HepG2 (cell line): Measurements from ENCODE around the gene UNKL. TPM values are rescaled to one million over a fixed set of nuclear protein-coding genes. Genes with fewer than 3 reads are reported as not detected.

Experiments
- HDAC2 ChIP-seq: sonication (generic); formaldehyde crosslinking; IDR thresholded peaks from 2 replicates; pipeline ENCODE4 v1.4.0; 2020; ENCODE audit warnings: missing genetic modification reagents
- MEF2D ChIP-seq: sonication (generic); formaldehyde crosslinking; IDR thresholded peaks from 2 replicates; pipeline ENCODE4 v1.5.1; 2020; ENCODE audit warnings: mild to moderate bottlenecking, missing genetic modification reagents
- MYPOP ChIP-seq: sonication (generic); formaldehyde crosslinking; IDR thresholded peaks from 2 replicates; pipeline ENCODE4 v1.8.1; 2023; ENCODE audit warnings: mild to moderate bottlenecking, moderate library complexity, missing genetic modification reagents
- RFX3 ChIP-seq: IDR thresholded peaks from 2 replicates; pipeline ENCODE4 v1.6.1; 2016; ENCODE audit warnings: missing biosample characterization, missing genetic modification reagents
- USF2 ChIP-seq, 2 experiments: sonication (generic) in 1 of 2; formaldehyde crosslinking in 1 of 2; IDR thresholded peaks; 2 replicates each; pipeline versions ENCODE4 v1.5.1 to v1.6.1; 2011 to 2020; ENCODE audit warnings: borderline replicate concordance in 1 of 2, low read depth in 1 of 2, low read length in 1 of 2, mild to moderate bottlenecking in 1 of 2, missing genetic modification reagents in 1 of 2, moderate library complexity in 1 of 2
- ZNF407 ChIP-seq: sonication (generic); formaldehyde crosslinking; IDR thresholded peaks from one replicate; pipeline ENCODE4 v1.5.1; 2020; ENCODE audit warnings: mild to moderate bottlenecking, missing genetic modification reagents; ENCODE audit errors: not compliant biosample characterization
- ZNF430 ChIP-seq: sonication (generic); formaldehyde crosslinking; IDR thresholded peaks from 2 replicates; pipeline ENCODE4 v1.9.0; 2021; ENCODE audit warnings: mild to moderate bottlenecking, missing genetic modification reagents
- polyA plus RNA-seq, 8 experiments: library from polyadenylated mRNA; depleted of rRNA in 3 of 8; stranded (reverse) in 7 of 8; unstranded in 1 of 8; fragments of >200 nt; fragmentation: Illumina TruSeq in 4 of 8; extraction: Trizol in 4 of 8; gene quantifications; 2 replicates each; pipeline versions ENCODE4 v1.2.1 to v1.2.3, GENCODE V29; 2011 to 2016; ENCODE audit warnings: low read depth in 4 of 8, missing spikeins in 1 of 8, mixed read lengths in 1 of 8; ENCODE audit not compliant: insufficient read depth in 1 of 8
- total RNA-seq, 5 experiments: library from RNA; depleted of rRNA; stranded (reverse); fragments of >200 nt; fragmentation: Illumina TruSeq; extraction: Trizol; gene quantifications; 2 replicates each; pipeline ENCODE4 v1.2.3, GENCODE V29; 2016; ENCODE audit warnings: low read depth in 1 of 5
- TF ChIP-seq, protein P1 (sequence below): sonication (generic); formaldehyde crosslinking; IDR thresholded peaks from 2 replicates; pipeline ENCODE4 v1.4.0; 2020; ENCODE audit warnings: missing genetic modification reagents
- TF ChIP-seq, protein P2 (sequence below): sonication (generic); formaldehyde crosslinking; IDR thresholded peaks from 2 replicates; pipeline ENCODE4 v1.4.0; 2020; ENCODE audit warnings: missing genetic modification reagents

UNKL gene
- total and polyA plus RNA-seq, 2 of the 13 experiments (the other 11 are each of a cell fraction or from before 2014, with no cell fraction given), result 10.4 to 17.6 TPM

DNA sequence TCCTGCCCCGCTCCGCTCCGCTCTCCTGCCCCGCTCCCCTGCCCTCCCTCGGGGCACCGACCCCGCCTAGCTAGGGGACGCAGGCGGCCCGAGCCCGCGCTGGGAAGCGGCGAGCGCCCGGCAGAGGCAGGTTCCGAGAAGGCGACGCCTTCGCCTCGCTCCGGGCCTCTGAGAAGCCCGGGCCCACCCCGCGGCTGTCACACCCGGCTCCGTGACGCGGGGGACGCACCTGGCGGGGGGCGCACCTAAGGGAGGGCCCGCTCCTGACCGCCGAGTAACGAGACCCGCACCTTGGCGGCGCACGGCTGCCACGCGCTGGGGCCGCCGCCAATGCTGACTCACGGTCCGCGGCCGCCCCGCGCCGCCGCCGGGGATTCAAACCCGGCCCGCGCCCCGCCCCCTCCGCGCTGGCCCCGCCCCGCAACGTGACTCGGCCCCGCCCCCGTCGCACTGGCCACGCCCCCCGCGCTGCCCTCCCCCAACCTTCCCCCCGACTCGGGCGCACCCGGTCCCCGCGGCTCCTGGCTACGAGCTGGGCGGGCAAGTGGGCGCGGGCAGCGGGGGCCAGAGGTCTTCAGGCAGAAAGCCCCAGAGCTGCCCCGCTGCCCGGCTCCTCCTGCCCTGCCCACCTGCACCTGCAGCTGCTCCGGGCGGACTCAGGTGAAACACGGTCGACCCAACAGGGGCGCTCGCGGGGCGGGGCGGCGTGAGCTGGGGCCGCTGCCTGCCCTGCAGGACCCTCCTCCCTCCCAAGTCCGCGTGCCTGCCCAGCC is 35.0 kb downstream of the UNKL start (continued):
- TF ChIP-seq USF2 (IDR thresholded peaks at IDR 0.05; ENCODE audit: low read depth, low read length), result no peak
- no peak for TF ChIP-seq USF2 (CRISPR knock-in tag; IDR thresholded peaks at IDR 0.05; ENCODE audit: borderline replicate concordance)
- TF ChIP-seq RFX3, result no peak
- TF ChIP-seq MYPOP (CRISPR knock-in tag), result 0 out of 2 replicates have a peak, but pooled peaks have one; percentile 33
- TF ChIP-seq, protein P1, sequence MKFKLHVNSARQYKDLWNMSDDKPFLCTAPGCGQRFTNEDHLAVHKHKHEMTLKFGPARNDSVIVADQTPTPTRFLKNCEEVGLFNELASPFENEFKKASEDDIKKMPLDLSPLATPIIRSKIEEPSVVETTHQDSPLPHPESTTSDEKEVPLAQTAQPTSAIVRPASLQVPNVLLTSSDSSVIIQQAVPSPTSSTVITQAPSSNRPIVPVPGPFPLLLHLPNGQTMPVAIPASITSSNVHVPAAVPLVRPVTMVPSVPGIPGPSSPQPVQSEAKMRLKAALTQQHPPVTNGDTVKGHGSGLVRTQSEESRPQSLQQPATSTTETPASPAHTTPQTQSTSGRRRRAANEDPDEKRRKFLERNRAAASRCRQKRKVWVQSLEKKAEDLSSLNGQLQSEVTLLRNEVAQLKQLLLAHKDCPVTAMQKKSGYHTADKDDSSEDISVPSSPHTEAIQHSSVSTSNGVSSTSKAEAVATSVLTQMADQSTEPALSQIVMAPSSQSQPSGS (CRISPR knock-in tag), result no peak
- no peak for TF ChIP-seq MEF2D
- TF ChIP-seq, protein P2, sequence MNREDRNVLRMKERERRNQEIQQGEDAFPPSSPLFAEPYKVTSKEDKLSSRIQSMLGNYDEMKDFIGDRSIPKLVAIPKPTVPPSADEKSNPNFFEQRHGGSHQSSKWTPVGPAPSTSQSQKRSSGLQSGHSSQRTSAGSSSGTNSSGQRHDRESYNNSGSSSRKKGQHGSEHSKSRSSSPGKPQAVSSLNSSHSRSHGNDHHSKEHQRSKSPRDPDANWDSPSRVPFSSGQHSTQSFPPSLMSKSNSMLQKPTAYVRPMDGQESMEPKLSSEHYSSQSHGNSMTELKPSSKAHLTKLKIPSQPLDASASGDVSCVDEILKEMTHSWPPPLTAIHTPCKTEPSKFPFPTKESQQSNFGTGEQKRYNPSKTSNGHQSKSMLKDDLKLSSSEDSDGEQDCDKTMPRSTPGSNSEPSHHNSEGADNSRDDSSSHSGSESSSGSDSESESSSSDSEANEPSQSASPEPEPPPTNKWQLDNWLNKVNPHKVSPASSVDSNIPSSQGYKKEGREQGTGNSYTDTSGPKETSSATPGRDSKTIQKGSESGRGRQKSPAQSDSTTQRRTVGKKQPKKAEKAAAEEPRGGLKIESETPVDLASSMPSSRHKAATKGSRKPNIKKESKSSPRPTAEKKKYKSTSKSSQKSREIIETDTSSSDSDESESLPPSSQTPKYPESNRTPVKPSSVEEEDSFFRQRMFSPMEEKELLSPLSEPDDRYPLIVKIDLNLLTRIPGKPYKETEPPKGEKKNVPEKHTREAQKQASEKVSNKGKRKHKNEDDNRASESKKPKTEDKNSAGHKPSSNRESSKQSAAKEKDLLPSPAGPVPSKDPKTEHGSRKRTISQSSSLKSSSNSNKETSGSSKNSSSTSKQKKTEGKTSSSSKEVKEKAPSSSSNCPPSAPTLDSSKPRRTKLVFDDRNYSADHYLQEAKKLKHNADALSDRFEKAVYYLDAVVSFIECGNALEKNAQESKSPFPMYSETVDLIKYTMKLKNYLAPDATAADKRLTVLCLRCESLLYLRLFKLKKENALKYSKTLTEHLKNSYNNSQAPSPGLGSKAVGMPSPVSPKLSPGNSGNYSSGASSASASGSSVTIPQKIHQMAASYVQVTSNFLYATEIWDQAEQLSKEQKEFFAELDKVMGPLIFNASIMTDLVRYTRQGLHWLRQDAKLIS, result no peak
- no peak for TF ChIP-seq ZNF430 (CRISPR knock-in tag)
- no peak; the same call in 1 of the 2 replicates for TF ChIP-seq HDAC2
- TF ChIP-seq ZNF407 (CRISPR knock-in tag), result no peak
